ENCODE measurements around the gene C4BPB. TPM values are rescaled to one million over a fixed set of nuclear protein-coding genes. Genes with fewer than 3 reads are reported as not detected.

Gene C4BPB
- total RNA-seq, 4 donors from 2014 or later, result 5.3 to 18.1 (median 8.6) TPM; not detected in 1

DNA sequence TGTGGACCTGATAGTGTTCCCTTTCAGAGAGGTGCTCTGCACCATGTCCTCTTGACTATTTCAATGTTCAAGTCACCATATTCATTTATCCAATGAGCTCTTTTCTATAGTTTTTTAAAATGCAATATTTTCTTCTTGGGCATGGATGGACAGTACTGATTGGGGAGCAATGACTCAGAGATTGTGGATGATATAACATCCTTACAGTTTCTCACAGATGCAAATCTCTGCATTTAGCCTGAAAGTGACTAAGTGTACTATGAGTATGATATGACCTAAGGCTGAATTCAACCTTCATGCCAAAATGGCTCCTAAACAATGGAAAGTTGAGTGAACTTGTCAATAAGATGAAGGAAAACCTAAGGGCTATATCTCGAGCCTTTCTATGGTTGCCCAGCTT lies 51.9 kb downstream of the C4BPB start:
- no peaks in the 10 kb centered on the region for H3K36me3 ChIP-seq
- no peaks in the 10 kb centered on the region for H3K4me1 ChIP-seq
- no peak overlapping the region for H3K4me3 ChIP-seq
- no peak for TF ChIP-seq POLR2A (IDR thresholded peaks at IDR 0.05)
- TF ChIP-seq, protein P1, sequence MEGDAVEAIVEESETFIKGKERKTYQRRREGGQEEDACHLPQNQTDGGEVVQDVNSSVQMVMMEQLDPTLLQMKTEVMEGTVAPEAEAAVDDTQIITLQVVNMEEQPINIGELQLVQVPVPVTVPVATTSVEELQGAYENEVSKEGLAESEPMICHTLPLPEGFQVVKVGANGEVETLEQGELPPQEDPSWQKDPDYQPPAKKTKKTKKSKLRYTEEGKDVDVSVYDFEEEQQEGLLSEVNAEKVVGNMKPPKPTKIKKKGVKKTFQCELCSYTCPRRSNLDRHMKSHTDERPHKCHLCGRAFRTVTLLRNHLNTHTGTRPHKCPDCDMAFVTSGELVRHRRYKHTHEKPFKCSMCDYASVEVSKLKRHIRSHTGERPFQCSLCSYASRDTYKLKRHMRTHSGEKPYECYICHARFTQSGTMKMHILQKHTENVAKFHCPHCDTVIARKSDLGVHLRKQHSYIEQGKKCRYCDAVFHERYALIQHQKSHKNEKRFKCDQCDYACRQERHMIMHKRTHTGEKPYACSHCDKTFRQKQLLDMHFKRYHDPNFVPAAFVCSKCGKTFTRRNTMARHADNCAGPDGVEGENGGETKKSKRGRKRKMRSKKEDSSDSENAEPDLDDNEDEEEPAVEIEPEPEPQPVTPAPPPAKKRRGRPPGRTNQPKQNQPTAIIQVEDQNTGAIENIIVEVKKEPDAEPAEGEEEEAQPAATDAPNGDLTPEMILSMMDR (IDR thresholded peaks at IDR 0.05), result no peak
- no peak for DNase-seq
- no peaks in the 10 kb centered on the region for H3K27me3 ChIP-seq
- no peak overlapping the region for H3K27ac ChIP-seq
- H3K9me3 ChIP-seq, result no peaks in the 10 kb centered on the region

DNA sequence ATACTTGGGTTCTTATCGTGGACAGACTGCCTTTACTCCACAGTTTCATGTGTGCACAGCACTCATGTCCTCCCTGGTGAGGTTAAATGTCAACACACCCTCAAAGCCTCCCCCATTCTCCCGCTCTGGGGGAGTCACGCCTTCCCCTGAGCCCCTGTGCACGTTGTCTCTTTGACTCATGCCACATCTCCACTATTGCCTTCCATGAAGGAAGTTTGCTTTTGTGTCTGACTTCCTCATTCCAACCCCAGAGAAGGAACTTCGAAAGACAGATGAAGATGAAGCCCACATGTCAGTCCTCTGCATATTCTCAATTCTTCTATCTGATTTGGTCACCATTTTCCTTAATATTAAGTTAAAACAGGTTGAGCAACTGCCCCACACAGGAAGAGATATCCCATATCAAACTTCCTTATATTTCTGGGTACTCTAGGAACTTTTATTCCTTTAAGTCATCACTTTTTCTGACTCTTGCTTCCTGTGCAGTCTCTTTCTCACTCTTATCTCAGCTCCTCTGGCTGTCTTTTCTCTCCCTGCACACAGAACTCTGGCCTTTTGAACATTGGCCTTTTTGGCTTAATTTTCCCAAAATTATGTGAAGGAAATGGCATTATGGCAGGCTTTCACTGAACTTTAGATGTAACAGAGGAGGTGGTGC lies 56.9 kb downstream of the C4BPB start:
- Histone ChIP-seq H3K4me3 (no peak overlapping the region), H3K9me3 (no peaks in the 10 kb centered on the region), H3K27me3 (no peaks in the 10 kb centered on the region), H3K4me1 (no peaks in the 10 kb centered on the region), H3K36me3 (no peaks in the 10 kb centered on the region), H3K27ac (no peak overlapping the region)
- TF ChIP-seq POLR2A (IDR thresholded peaks at IDR 0.05), result no peak
- TF ChIP-seq, protein P1 (IDR thresholded peaks at IDR 0.05), result no peak
- DNase-seq, result no peak

Other genes starting within 250 kb of the C4BPB start
- gene IL20, start 223.2 kb upstream of the C4BPB start, total RNA-seq, result not detected
- gene IL24, start 191.4 kb upstream of the C4BPB start, total RNA-seq, result not detected
- 100 to 1,000 TPM in 1 of 4 donors, 1 to 10 TPM in 3; 7.4 to 248 (median 8.6) TPM for gene FCMR, start 166.9 kb upstream of the C4BPB start, total RNA-seq
- gene PIGR, start 142.4 kb upstream of the C4BPB start, total RNA-seq, result 1,000 to 10,000 TPM in 3 of 4 donors, 100 to 1,000 TPM in 1; 588 to 3,176 (median 2,192) TPM
- 1 to 10 TPM in 1 of 4 donors, under 1 TPM in 2, not detected in 1; 0.85 to 1.5 (median 0.88) TPM for gene FCAMR, start 118.4 kb upstream of the C4BPB start, total RNA-seq
- gene C1orf116, start 56.1 kb upstream of the C4BPB start, total RNA-seq, result 10 to 100 TPM in 3 of 4 donors, 1 to 10 TPM in 1; 4.1 to 72.3 (median 56.7) TPM
- gene YOD1, start 37.7 kb upstream of the C4BPB start, total RNA-seq, result 10 to 100 TPM in 2 of 4 donors, 1 to 10 TPM in 2; 7.4 to 12.7 (median 10.2) TPM
- gene PFKFB2, start 35.6 kb upstream of the C4BPB start, total RNA-seq, result 100 to 1,000 TPM in 2 of 4 donors, 10 to 100 TPM in 2; 44.6 to 150 (median 116) TPM
- gene C4BPA, start 15.4 kb downstream of the C4BPB start, total RNA-seq, result 1 to 10 TPM in 2 of 4 donors, under 1 TPM in 1, not detected in 1; 0.67 to 2.6 (median 1.2) TPM
- gene CD55, start 232.8 kb downstream of the C4BPB start, total RNA-seq, result 10 to 100 TPM; 28.5 to 49.5 (median 41.7) TPM

All from Peyer's patch (tissue), 4 donors.